ENCODE results near the gene CELSR1. TPM values are rescaled to one million over a fixed set of nuclear protein-coding genes. Genes with fewer than 3 reads are reported as not detected.

Gene CELSR1
- total RNA-seq, 1 experiment from 2014 or later: 37.6 TPM

DNA sequence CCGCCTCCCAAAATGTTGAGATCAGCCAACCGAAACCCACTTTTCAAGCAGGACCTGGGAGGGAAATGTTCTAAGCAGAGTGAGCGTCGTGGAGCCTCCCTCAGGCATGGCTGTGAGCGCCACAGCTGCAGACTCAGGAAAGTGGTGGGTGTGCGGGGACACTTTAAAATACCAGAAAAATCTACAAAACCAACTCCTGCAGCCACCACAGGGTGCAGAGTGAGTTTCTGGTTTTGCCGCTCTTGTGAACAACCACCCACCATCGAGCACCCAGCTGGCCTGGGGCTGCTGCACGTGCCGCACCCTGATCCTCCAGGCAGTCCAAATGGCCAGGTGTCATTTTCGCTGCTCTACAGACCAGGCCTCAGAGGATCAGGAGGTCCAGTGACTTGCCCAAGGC lies 46.9 kb downstream of the CELSR1 start:
- Histone ChIP-seq H3K27ac (no peak overlapping the region), H3K4me1 (replicated peaks; ENCODE audit: insufficient read depth) (no peaks in the 10 kb centered on the region), H3K4me3 (no peak overlapping the region), H3K9me3 (ENCODE audit: insufficient read depth, low read depth) (no peaks in the 10 kb centered on the region), H3K4me2 (no peak overlapping the region), H3K36me3 (ENCODE audit: low read depth) (no peaks in the 10 kb centered on the region), H4K20me1 (ENCODE audit: insufficient read depth) (no peaks in the 10 kb centered on the region), H3K79me2 (ENCODE audit: low read depth) (no peaks in the 10 kb centered on the region), H3K27me3 (ENCODE audit: insufficient read depth, low read depth) (no peaks in the 10 kb centered on the region), H2AFZ (no peak overlapping the region), H3K9me2 (ENCODE audit: insufficient read depth) (no peaks in the 10 kb centered on the region), H3F3A (ENCODE audit: insufficient read depth, low read depth) (peaks cover 9% of the 10 kb centered on the region; the same call in 1 of the 2 replicates)
- TF ChIP-seq EZH2 (IDR thresholded peaks at IDR 0.05; ENCODE audit: low read depth) (no peak), CTCF (conservative IDR thresholded peaks at IDR 0.05) (no peak)
- no TSS peak for BruUV-seq (replicated peaks)
- POLR2A ChIA-PET (ENCODE audit: unreplicated experiment): no interaction called here
- DNase-seq: no peak
- intact Hi-C loops (cut with micrococcal nuclease; ENCODE audit: unreplicated experiment): no loop called here
- CTCF ChIA-PET: no interaction called here

DNA sequence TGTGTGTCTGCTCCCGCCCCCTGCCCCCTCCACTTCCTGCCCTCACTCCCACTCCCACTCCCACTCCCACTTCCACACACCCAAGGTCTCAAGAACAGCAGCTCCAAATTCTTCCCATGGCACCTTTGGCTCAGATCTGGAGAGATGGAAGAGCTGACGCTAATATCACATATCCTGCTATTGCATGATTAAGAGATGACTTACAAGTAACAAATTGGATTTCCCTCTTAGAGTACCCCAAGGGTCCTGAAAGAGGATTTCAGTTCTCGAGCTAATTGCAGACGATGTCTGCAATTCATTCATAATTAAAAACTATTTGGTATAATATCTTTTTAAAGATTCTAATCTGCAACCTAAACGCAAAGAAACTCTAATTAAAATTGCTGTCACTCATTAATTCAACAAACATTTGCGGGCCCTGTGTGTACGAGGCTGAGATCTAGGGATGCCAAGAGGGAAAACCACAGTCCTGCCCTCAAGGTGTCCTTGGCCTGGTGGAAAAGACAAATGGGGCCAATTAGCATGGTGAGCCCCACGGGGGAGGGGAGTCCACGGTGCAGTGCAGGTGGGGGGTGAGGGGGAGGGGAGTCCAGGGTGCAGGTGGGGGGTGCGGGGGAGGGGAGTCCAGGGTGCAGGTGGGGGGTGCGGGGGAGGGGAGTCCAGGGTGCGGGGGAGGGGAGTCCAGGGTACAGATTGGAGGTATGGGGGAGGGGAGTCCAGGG lies 50.3 kb downstream of the CELSR1 start:
- no peak overlapping the region for H2AFZ ChIP-seq
- no peak for DNase-seq
- no peak overlapping the region for H3K4me2 ChIP-seq
- no peaks in the 10 kb centered on the region for H3K79me2 ChIP-seq (ENCODE audit: low read depth)
- no peaks in the 10 kb centered on the region for H3K4me1 ChIP-seq (replicated peaks; ENCODE audit: insufficient read depth)
- H3K27me3 ChIP-seq (ENCODE audit: insufficient read depth, low read depth): no peaks in the 10 kb centered on the region
- intact Hi-C loops (cut with micrococcal nuclease; ENCODE audit: unreplicated experiment): no loop called here
- ChIA-PET POLR2A (ENCODE audit: unreplicated experiment) (interaction anchor here (0.7 kb wide), 1 partner anchor 77 kb away, joined by 7 read pairs; no protein-coding TSS in a partner anchor), CTCF (no interaction called here)
- no peak overlapping the region for H3K27ac ChIP-seq
- H3K4me3 ChIP-seq: no peak overlapping the region
- peaks cover 13% of the 10 kb centered on the region for H3F3A ChIP-seq (ENCODE audit: insufficient read depth, low read depth)
- no TSS peak for BruUV-seq (replicated peaks)
- no peaks in the 10 kb centered on the region for H3K9me3 ChIP-seq (ENCODE audit: insufficient read depth, low read depth)
- H4K20me1 ChIP-seq (ENCODE audit: insufficient read depth): no peaks in the 10 kb centered on the region
- no peak for TF ChIP-seq EZH2 (IDR thresholded peaks at IDR 0.05; ENCODE audit: low read depth)
- TF ChIP-seq CTCF (conservative IDR thresholded peaks at IDR 0.05): no peak
- no peaks in the 10 kb centered on the region for H3K9me2 ChIP-seq (ENCODE audit: insufficient read depth)
- H3K36me3 ChIP-seq (ENCODE audit: low read depth): no peaks in the 10 kb centered on the region

DNA sequence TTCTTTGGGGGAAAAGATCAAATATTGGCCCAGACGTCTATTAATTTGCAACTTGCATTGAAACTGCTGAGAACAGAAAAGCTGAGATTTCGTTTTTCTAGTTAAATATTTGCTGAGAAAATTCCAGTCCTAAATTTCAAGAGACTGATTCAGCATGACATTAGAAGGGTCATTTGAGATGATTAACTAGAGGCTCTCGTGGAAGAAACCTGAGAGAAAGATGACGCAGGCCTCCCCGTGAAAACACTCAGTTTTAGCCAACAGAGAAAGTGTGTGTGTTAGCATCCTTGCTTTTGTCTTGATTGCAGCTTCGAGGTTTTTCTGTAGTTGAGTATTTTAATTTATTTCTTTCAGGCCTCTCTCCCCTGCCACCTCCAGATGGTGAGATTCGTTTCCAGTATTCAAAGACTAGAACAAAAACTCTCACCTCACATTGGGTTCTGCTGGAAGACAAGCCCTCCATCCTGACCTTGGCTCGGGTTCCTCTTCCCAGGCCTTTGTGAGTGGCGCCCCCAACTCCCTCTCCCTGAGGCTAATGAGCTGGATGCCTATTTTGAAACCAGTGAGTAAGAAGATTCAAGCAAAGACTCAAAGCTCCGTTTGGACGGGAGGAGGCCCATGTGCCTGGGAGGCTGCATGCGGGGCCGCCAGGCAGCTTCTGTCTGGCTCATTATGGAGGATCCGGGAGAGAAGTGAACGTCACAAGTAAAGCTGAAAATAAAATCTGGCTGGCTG lies 52.4 kb downstream of the CELSR1 start:
- no peaks in the 10 kb centered on the region for H3K4me1 ChIP-seq (replicated peaks; ENCODE audit: insufficient read depth)
- intact Hi-C loops (cut with micrococcal nuclease; ENCODE audit: unreplicated experiment): no loop called here
- H3K79me2 ChIP-seq (ENCODE audit: low read depth): no peaks in the 10 kb centered on the region
- no peak for TF ChIP-seq EZH2 (IDR thresholded peaks at IDR 0.05; ENCODE audit: low read depth)
- no peaks in the 10 kb centered on the region for H3K9me2 ChIP-seq (ENCODE audit: insufficient read depth)
- no peak for DNase-seq
- BruUV-seq (replicated peaks): no TSS peak
- H3K4me3 ChIP-seq: no peak overlapping the region
- peaks cover 10% of the 10 kb centered on the region for H3F3A ChIP-seq (ENCODE audit: insufficient read depth, low read depth)
- ChIA-PET POLR2A (ENCODE audit: unreplicated experiment) (no interaction called here), CTCF (no interaction called here)
- H3K9me3 ChIP-seq (ENCODE audit: insufficient read depth, low read depth): no peaks in the 10 kb centered on the region
- no peaks in the 10 kb centered on the region for H3K36me3 ChIP-seq (ENCODE audit: low read depth)
- no peaks in the 10 kb centered on the region for H4K20me1 ChIP-seq (ENCODE audit: insufficient read depth)
- no peak overlapping the region for H3K27ac ChIP-seq
- H3K27me3 ChIP-seq (ENCODE audit: insufficient read depth, low read depth): no peaks in the 10 kb centered on the region
- no peak overlapping the region for H2AFZ ChIP-seq
- no peak overlapping the region for H3K4me2 ChIP-seq
